Measurements from ENCODE around the gene MC1R.
"Not testable (repeated sequence)": the region's sequence is repeated elsewhere in the genome, so short reads cannot be mapped to it uniquely, and the experiment has no call there.

Gene MC1R

GRCh38 chr16:89918453-89919347, at the start of gene MC1R:
Gene MC1R, plus strand, starts transcription at chr16:89918862. Its CDS starts 397 bp downstream, at chr16:89919259.
- no peak for DNase-seq

GRCh38 chr16:89869911-89870310, 48.8 kb upstream of the MC1R start:
- DNase-seq: no peak

GRCh38 chr16:89870440-89870839, 48.2 kb upstream of the MC1R start:
- no peak for DNase-seq

DNA sequence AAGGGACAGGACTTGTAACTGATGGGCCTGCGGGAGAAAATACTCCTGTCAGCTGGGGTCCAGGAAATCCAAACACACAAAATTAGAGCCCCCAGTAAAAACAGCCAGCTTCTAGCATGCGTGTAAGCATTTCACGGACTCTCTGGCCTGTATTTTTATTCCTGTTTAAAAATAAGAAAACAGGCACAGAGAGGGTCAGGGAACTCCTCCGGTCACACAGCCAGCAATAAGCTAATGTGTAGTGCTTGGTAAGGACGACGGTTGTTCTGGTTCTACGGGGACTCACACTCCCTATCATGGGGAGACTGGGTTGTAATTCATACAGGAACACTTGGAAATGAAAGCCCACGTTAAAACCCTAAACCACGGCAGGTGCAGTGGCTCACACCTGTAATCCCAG, 46.8 kb upstream of the MC1R start:
- DNase-seq: no peak

- DNase-seq: peak; percentile 83
Measured at GRCh38 chr16:89873109-89873971, 45.3 kb upstream of the MC1R start, which contains the start of gene TCF25. Gene TCF25, plus strand, starts transcription at chr16:89873592. Its CDS starts 76 bp downstream, at chr16:89873668.

GRCh38 chr16:89873972-89874689, 44.5 kb upstream of the MC1R start:
- DNase-seq: peak; percentile 93

DNA sequence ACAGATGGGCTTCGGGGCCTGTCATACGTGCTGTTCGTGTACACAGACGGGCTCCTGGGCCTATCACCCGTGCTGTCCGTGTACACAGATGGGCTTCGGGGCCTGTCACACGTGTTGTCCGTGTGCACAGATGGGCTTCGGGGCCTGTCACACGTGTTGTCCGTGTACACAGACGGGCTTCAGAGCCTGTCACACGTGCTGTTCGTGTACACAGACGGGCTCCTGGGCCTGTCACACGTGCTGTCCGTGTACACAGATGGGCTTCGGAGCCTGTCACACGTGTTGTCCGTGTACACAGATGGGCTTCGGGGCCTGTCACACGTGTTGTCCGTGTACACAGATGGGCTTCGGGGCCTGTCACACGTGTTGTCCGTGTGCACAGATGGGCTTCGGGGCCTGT, 39.5 kb upstream of the MC1R start:
- not testable (repeated sequence) for DNase-seq

DNA sequence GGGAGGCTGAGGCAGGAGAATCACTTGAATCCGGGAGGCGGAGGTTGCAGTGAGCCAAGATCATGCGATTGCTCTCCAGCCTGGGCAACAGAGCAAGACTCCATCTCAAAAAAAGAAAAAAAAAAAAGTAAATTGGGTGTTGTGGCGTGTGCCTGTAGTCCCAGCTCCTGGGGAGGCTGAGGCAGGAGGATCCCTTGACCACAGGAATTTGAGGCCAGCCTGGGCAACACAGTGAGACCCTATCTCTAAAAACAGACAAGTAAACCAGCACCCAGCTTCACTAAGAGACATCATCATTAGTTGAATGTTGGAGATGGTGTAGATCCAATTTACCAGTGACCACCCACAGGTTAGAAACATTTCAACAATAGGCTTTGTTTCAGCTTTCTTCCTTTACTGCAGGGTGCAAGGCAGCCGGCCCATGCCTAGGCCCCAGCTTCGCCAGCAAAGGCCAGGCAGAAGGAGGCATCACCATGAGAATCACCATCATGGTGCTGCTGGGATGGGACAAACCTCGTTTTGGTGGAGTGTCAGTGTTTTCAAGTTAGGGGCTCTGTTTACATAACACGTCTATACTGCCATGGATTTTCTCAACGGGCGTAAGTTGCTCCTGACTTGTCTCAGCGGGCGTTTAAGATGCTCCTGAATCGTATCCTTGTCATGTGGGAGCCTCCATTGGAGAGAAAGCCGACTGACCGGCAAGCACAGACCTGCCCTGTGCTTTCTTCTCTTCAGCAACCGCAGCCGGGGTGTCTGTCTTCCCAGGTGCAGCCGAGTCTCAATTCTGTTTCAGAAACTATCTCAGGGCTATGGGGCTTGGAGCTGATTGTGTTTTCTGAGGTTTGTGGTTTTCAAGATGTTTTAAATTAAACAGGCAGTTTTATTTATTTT, 37.9 kb upstream of the MC1R start:
- DNase-seq: no peak

- DNase-seq: no peak
Measured at GRCh38 chr16:89881368-89881730, 37.3 kb upstream of the MC1R start.

- no peak for DNase-seq
Measured at GRCh38 chr16:89883346-89884040, 35.2 kb upstream of the MC1R start.

DNA sequence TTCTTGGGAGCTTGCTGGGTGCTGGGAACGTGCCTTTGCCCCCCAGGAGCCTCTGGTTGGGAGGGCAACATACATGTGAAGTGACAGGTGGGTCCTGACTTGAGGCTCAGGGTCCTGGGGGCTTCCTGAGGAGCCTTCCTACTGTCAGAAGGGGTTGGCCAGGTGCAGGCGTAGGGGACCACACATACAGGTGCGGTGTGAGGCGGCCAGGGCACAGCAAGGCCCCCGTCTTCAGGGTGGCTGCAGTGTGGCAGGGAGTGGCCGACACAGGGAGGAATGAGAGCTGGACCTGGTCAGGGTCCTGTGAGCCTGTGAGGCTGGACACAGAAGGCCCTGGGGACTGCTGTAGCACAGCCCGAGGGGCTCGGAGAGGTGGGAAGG, 34.6 kb upstream of the MC1R start:
- DNase-seq: no peak

GRCh38 chr16:89887243-89887642, 31.4 kb upstream of the MC1R start:
- DNase-seq: no peak

- no peak for DNase-seq
Measured at GRCh38 chr16:89890200-89890599, 28.5 kb upstream of the MC1R start.

GRCh38 chr16:89890886-89891657, 27.6 kb upstream of the MC1R start:
- no peak for DNase-seq

DNA sequence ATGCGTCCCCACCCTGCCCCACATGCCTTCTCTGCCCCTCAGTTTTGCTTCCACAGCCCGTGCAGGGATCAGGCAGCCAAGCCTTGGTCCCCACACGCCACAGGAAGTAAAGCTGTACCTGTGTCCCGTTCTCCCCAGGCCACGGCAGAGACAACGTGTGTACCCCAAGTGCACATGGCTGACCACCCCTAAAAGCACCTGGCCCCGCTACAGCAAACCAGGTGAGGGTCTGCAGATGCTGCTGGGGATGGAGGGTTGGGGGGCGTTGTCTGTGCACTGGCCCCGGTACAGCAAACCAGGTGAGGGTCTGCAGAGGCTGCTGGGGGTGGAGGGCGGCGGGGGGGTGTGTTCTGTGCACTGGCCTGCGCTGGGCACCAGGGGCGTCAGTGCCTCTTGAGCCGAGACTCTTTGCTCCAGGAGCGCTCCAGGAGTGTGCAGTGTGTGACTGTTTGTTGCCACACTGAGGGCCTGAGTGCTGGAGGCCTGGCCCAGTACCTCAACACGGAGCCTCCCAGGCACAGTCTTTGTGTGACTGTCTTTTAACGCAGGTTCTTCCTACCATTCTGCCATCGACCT, 26.5 kb upstream of the MC1R start:
- DNase-seq: no peak

- DNase-seq: no peak
Measured at GRCh38 chr16:89892635-89893034, 26.0 kb upstream of the MC1R start.

GRCh38 chr16:89893642-89894548, 24.8 kb upstream of the MC1R start:
- no peak for DNase-seq

- no peak for DNase-seq
Measured at GRCh38 chr16:89895482-89896250, 23.0 kb upstream of the MC1R start.

Data from RPMI8226 (cell line).